Breast epithelium (tissue), 4 donors: ENCODE results near the gene ATP6V1B1. TPM values are rescaled to one million over a fixed set of nuclear protein-coding genes. Genes with fewer than 3 reads are reported as not detected.

ENCODE experiments used
- DNase-seq, 2 donors: peaks; one replicate each; pipeline ENCODE4 v3.0.0-alpha.2; 2019; ENCODE audit warnings: low spot score in 2 of 2
- H3K27ac ChIP-seq, 2 donors: fragments of 200-600 bp; sonication (generic) in 1 of 2; one replicate each; pipeline ENCODE4 v1.5.1; 2016 to 2019; ENCODE audit warnings: mild to moderate bottlenecking in 1 of 2
- H3K27me3 ChIP-seq, 2 donors: fragments of 200-600 bp; sonication (generic) in 1 of 2; one replicate each; pipeline versions ENCODE4 v1.5.1 to v1.6.0; 2017 to 2019; ENCODE audit warnings: control low read depth in 1 of 2, mild to moderate bottlenecking in 1 of 2
- H3K36me3 ChIP-seq: fragments of 200-600 bp; one replicate; pipeline ENCODE4 v1.5.1; 2019
- H3K4me1 ChIP-seq, 2 donors: fragments of 200-600 bp; sonication (generic); one replicate each; pipeline ENCODE4 v1.5.1; 2016 to 2019; ENCODE audit warnings: control low read depth in 1 of 2
- H3K4me3 ChIP-seq, 3 donors: fragments of 200-600 bp; sonication (generic); 1 replicate in 2 of 3; 2 replicates in 1 of 3; pipeline ENCODE4 v1.5.1; 2016 to 2019; ENCODE audit warnings: mild to moderate bottlenecking in 3 of 3, moderate library complexity in 2 of 3
- H3K9me3 ChIP-seq, 2 donors: fragments of 200-600 bp; sonication (generic) in 1 of 2; one replicate each; pipeline ENCODE4 v1.5.1; 2016 to 2019; ENCODE audit warnings: control low read depth in 1 of 2
- POLR2A ChIP-seq: fragments of 450-650 bp; IDR thresholded peaks from one replicate; pipeline ENCODE4 v1.6.1; 2016; ENCODE audit warnings: antibody characterized with exemption, mild to moderate bottlenecking, moderate library complexity
- POLR2AphosphoS5 ChIP-seq, 3 donors: sonication (generic); formaldehyde crosslinking; IDR thresholded peaks; one replicate each; pipeline ENCODE4 v1.6.1; 2017; ENCODE audit warnings: antibody characterized with exemption in 3 of 3
- intact Hi-C: fragments of 100-400 bp; cut with DNase I; formaldehyde crosslinking; loops from one replicate; pipeline ENCODE4 v1.15.1; 2023; ENCODE audit warnings: low total_unique reads
- total RNA-seq, 3 donors: library from RNA; depleted of rRNA; stranded (reverse); fragments of >200 nt; gene quantifications; one replicate each; pipeline ENCODE4 v1.1.0, GENCODE V29; 2016
- TF ChIP-seq, protein P1 (sequence below), 3 donors: fragments of 450-650 bp; IDR thresholded peaks; one replicate each; pipeline ENCODE4 v1.5.1; 2016 to 2017; ENCODE audit warnings: antibody characterized with exemption in 3 of 3, mild to moderate bottlenecking in 3 of 3, moderate library complexity in 3 of 3

The ATP6V1B1 gene
- total RNA-seq, 3 donors from 2014 or later = 1.8 to 38.2 (median 4.6) TPM

GRCh38 chr2:70891572-70892357 lies 43.9 kb upstream of the ATP6V1B1 start:
- no peaks in the 10 kb centered on the region for H3K36me3 ChIP-seq
- no peak overlapping the region for H3K4me3 ChIP-seq
- peaks cover 0 to 41% of the 10 kb centered on the region in 2 donors for H3K27me3 ChIP-seq
- H3K9me3 ChIP-seq = no peaks in the 10 kb centered on the region
- peaks cover 0 to 9% of the 10 kb centered on the region in 2 donors for H3K4me1 ChIP-seq
- no peak overlapping the region for H3K27ac ChIP-seq
- DNase-seq = no peak
- TF ChIP-seq POLR2AphosphoS5 (IDR thresholded peaks at IDR 0.05) (no peak), POLR2A (no peak)
- TF ChIP-seq, protein P1, sequence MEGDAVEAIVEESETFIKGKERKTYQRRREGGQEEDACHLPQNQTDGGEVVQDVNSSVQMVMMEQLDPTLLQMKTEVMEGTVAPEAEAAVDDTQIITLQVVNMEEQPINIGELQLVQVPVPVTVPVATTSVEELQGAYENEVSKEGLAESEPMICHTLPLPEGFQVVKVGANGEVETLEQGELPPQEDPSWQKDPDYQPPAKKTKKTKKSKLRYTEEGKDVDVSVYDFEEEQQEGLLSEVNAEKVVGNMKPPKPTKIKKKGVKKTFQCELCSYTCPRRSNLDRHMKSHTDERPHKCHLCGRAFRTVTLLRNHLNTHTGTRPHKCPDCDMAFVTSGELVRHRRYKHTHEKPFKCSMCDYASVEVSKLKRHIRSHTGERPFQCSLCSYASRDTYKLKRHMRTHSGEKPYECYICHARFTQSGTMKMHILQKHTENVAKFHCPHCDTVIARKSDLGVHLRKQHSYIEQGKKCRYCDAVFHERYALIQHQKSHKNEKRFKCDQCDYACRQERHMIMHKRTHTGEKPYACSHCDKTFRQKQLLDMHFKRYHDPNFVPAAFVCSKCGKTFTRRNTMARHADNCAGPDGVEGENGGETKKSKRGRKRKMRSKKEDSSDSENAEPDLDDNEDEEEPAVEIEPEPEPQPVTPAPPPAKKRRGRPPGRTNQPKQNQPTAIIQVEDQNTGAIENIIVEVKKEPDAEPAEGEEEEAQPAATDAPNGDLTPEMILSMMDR (IDR thresholded peaks at IDR 0.05) = no peak
- intact Hi-C loops = loop anchor here (10.0 kb wide), 1 partner anchor 1073 kb away; no protein-coding TSS in a partner anchor

DNA sequence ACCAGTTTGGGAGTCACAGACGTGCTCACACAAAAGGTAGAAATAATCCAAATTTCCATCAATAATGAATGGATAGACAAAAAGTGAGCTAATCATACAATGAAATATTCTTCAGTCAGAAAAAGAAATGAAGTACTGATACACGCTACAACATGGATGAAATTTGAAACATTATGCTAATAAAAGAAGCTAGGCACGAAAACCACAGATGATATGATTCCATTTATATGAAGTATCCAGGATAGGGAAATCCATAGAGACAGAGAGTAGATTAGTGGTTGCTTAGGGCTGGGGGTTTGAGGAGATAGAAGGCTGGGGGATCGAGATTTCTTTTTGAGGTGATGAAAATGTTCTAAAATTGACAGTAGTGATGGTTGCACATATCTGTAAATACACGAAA lies 43.0 kb upstream of the ATP6V1B1 start:
- TF ChIP-seq POLR2AphosphoS5 (IDR thresholded peaks at IDR 0.05) = no peak
- TF ChIP-seq, protein P1 (IDR thresholded peaks at IDR 0.05) = no peak
- TF ChIP-seq POLR2A = no peak
- intact Hi-C loops = loop anchor here (10.0 kb wide), 1 partner anchor 1072 kb away; no protein-coding TSS in a partner anchor
- no peak overlapping the region for H3K4me3 ChIP-seq
- peaks cover 0 to 1% of the 10 kb centered on the region in 2 donors for H3K4me1 ChIP-seq
- H3K36me3 ChIP-seq = no peaks in the 10 kb centered on the region
- H3K9me3 ChIP-seq = no peaks in the 10 kb centered on the region
- DNase-seq = no peak
- H3K27me3 ChIP-seq = peaks cover 0 to 41% of the 10 kb centered on the region in 2 donors
- no peak overlapping the region for H3K27ac ChIP-seq

DNA sequence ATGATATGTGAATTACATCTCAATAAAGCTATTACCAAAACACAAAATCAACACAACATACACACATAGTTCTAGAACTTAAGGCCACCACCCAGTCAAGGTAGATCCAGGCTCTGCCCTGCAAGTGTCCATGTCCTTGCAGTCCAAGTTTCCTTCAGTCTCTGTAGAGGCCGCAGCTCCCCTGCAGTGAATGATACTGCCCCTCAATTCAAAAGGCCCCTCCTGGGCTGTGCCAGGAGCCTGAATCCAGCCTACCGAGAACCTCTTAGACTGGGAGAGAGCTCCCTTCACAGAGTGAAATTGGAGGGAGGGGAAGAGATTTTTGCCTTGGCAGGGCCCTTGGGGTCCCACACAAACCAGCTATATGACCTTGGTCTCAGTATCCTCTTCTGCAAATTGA lies 42.5 kb upstream of the ATP6V1B1 start:
- Histone ChIP-seq H3K9me3 (no peaks in the 10 kb centered on the region), H3K4me1 (no peaks in the 10 kb centered on the region), H3K27me3 (peaks cover 0 to 41% of the 10 kb centered on the region in 2 donors), H3K27ac (no peak overlapping the region), H3K4me3 (no peak overlapping the region), H3K36me3 (no peaks in the 10 kb centered on the region)
- TF ChIP-seq POLR2AphosphoS5 (IDR thresholded peaks at IDR 0.05) = no peak
- TF ChIP-seq, protein P1 (IDR thresholded peaks at IDR 0.05) = no peak
- TF ChIP-seq POLR2A = no peak
- intact Hi-C loops = loop anchor here (10.0 kb wide), 1 partner anchor 1072 kb away; no protein-coding TSS in a partner anchor
- DNase-seq = no peak

- no peak overlapping the region for H3K4me3 ChIP-seq
- TF ChIP-seq POLR2A = no peak
- TF ChIP-seq, protein P1 (IDR thresholded peaks at IDR 0.05) = no peak
- H3K36me3 ChIP-seq = no peaks in the 10 kb centered on the region
- no peak for DNase-seq
- no peaks in the 10 kb centered on the region for H3K9me3 ChIP-seq
- H3K27ac ChIP-seq = no peak overlapping the region
- H3K4me1 ChIP-seq = no peaks in the 10 kb centered on the region
- intact Hi-C loops = loop anchor here (10.0 kb wide), 1 partner anchor 1070 kb away; no protein-coding TSS in a partner anchor
- peaks cover 0 to 39% of the 10 kb centered on the region in 2 donors for H3K27me3 ChIP-seq
These were observed 40.9 kb upstream of the ATP6V1B1 start for GRCh38 chr2:70894765-70895164.

DNA sequence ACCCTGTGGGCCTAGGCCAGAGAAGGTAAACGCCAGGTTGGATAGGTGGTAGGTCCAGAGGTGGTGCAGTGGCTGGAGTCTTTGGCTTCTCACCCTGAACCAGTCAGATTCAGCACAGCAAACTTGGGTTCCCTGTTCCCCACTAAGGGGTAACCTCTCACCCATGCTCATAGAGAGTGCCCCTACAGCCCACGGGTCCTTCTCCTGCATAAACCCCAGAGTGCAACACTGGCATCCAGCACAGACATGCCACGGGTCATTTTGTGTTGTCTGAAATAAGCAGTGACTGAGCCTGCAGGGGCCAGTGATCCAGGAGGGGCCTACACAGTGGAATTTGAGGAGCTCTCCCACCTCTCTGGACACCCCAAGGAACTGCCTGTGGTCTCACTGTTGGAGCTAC lies 40.5 kb upstream of the ATP6V1B1 start:
- H3K4me1 ChIP-seq = no peaks in the 10 kb centered on the region
- DNase-seq = no peak
- no peak overlapping the region for H3K4me3 ChIP-seq
- intact Hi-C loops = loop anchor here (10.0 kb wide), 1 partner anchor 1070 kb away; no protein-coding TSS in a partner anchor
- H3K27ac ChIP-seq = no peak overlapping the region
- H3K27me3 ChIP-seq = peaks cover 0 to 39% of the 10 kb centered on the region in 2 donors
- TF ChIP-seq POLR2A = no peak
- no peak for TF ChIP-seq POLR2AphosphoS5 (IDR thresholded peaks at IDR 0.05)
- TF ChIP-seq, protein P1 (IDR thresholded peaks at IDR 0.05) = no peak
- H3K36me3 ChIP-seq = no peaks in the 10 kb centered on the region
- H3K9me3 ChIP-seq = no peaks in the 10 kb centered on the region
